Osteoblast (primary cell): Measurements from ENCODE around the gene STRA6. TPM values are rescaled to one million over a fixed set of nuclear protein-coding genes. Genes with fewer than 3 reads are reported as not detected.

Experiments used
- DNase-seq: peaks from one replicate; pipeline ENCODE4 v3.0.0; 2011; ENCODE audit warnings: low spot score, mixed read lengths; ENCODE audit not compliant: insufficient read length; ENCODE audit errors: missing footprints
- H2AFZ ChIP-seq: 2 replicates; pipeline ENCODE4 v1.6.0; 2011; ENCODE audit warnings: mild to moderate bottlenecking, low read length
- H3K27ac ChIP-seq: 2 replicates; pipeline ENCODE4 v1.5.1; 2011; ENCODE audit warnings: mild to moderate bottlenecking, low read depth, low read length, moderate library complexity
- H3K27me3 ChIP-seq: 2 replicates; pipeline ENCODE4 v1.6.0; 2012; ENCODE audit warnings: mild to moderate bottlenecking, control low read depth, inconsistent platforms, low read length, moderate library complexity; ENCODE audit not compliant: insufficient read depth
- H3K36me3 ChIP-seq: 2 replicates; pipeline ENCODE4 v1.5.1; 2011; ENCODE audit warnings: mild to moderate bottlenecking, low read length, control low read depth, moderate library complexity; ENCODE audit not compliant: insufficient read depth
- H3K4me1 ChIP-seq: 2 replicates; pipeline ENCODE4 v1.5.1; 2011; ENCODE audit warnings: mild to moderate bottlenecking, low read length, control low read depth, moderate library complexity; ENCODE audit not compliant: insufficient read depth
- H3K4me2 ChIP-seq: 2 replicates; pipeline ENCODE4 v1.6.0; 2011; ENCODE audit warnings: mild to moderate bottlenecking, low read length; ENCODE audit not compliant: insufficient read depth
- H3K4me3 ChIP-seq: fragments of 200-600 bp; sonication (generic); 3 replicates; pipeline ENCODE4 v1.5.1; 2012; ENCODE audit warnings: mild to moderate bottlenecking, low read length, inconsistent platforms; ENCODE audit not compliant: insufficient read depth
- H3K79me2 ChIP-seq: 2 replicates; pipeline ENCODE4 v1.6.0; 2012; ENCODE audit warnings: mild to moderate bottlenecking, low read length, control low read depth, inconsistent platforms; ENCODE audit not compliant: insufficient read depth
- H3K9me3 ChIP-seq: 2 replicates; pipeline ENCODE4 v1.5.1; 2011; ENCODE audit warnings: low read depth, low read length, control low read depth
- H4K20me1 ChIP-seq: 2 replicates; pipeline ENCODE4 v1.6.0; 2012; ENCODE audit warnings: mild to moderate bottlenecking, low read length, control low read depth; ENCODE audit not compliant: insufficient read depth
- total RNA-seq: library from RNA; depleted of rRNA; stranded (reverse); fragments of >200 nt; gene quantifications from 2 replicates; pipeline ENCODE4 v1.2.3, GENCODE V29; 2012
- TF ChIP-seq, protein P1 (sequence below): IDR thresholded peaks from 2 replicates; pipeline ENCODE4 v1.5.1; 2011; ENCODE audit warnings: mild to moderate bottlenecking, low read depth, low read length, moderate library complexity; ENCODE audit errors: extremely low read depth

STRA6 gene
- total RNA-seq, 1 donor = 0.36 TPM

DNA sequence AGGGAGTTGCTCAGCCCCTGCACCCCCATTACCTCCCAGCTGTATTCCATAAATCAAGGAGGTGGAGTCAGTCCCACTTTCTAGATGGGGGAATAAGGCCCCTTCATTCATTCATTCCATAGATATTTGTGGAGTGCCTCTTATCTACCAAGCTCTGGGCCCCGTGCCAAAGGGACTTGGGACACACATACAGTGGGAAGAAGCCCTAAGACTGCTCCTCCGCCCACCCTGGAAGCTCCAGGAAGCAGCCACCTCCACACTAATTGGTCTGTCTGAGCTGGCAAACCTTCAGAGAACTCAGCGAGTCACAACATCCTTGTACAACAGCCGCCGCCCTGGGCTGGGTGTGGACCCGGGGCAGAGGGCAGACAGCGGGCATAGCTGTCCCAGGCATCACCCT is 6.4 kb downstream of the STRA6 start:
- H3K9me3 ChIP-seq = no peaks in the 10 kb centered on the region
- DNase-seq = peak; percentile 96
- H3K27ac ChIP-seq = peak overlapping the region; percentile 3
- H3K4me3 ChIP-seq = no peak overlapping the region
- H4K20me1 ChIP-seq = no peaks in the 10 kb centered on the region
- no peaks in the 10 kb centered on the region for H3K79me2 ChIP-seq
- H3K4me2 ChIP-seq = peak overlapping the region; percentile 32
- H3K36me3 ChIP-seq = no peaks in the 10 kb centered on the region
- peaks cover 43% of the 10 kb centered on the region for H3K4me1 ChIP-seq
- no peak overlapping the region for H2AFZ ChIP-seq
- H3K27me3 ChIP-seq = no peaks in the 10 kb centered on the region
- TF ChIP-seq, protein P1, sequence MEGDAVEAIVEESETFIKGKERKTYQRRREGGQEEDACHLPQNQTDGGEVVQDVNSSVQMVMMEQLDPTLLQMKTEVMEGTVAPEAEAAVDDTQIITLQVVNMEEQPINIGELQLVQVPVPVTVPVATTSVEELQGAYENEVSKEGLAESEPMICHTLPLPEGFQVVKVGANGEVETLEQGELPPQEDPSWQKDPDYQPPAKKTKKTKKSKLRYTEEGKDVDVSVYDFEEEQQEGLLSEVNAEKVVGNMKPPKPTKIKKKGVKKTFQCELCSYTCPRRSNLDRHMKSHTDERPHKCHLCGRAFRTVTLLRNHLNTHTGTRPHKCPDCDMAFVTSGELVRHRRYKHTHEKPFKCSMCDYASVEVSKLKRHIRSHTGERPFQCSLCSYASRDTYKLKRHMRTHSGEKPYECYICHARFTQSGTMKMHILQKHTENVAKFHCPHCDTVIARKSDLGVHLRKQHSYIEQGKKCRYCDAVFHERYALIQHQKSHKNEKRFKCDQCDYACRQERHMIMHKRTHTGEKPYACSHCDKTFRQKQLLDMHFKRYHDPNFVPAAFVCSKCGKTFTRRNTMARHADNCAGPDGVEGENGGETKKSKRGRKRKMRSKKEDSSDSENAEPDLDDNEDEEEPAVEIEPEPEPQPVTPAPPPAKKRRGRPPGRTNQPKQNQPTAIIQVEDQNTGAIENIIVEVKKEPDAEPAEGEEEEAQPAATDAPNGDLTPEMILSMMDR = no peak

DNA sequence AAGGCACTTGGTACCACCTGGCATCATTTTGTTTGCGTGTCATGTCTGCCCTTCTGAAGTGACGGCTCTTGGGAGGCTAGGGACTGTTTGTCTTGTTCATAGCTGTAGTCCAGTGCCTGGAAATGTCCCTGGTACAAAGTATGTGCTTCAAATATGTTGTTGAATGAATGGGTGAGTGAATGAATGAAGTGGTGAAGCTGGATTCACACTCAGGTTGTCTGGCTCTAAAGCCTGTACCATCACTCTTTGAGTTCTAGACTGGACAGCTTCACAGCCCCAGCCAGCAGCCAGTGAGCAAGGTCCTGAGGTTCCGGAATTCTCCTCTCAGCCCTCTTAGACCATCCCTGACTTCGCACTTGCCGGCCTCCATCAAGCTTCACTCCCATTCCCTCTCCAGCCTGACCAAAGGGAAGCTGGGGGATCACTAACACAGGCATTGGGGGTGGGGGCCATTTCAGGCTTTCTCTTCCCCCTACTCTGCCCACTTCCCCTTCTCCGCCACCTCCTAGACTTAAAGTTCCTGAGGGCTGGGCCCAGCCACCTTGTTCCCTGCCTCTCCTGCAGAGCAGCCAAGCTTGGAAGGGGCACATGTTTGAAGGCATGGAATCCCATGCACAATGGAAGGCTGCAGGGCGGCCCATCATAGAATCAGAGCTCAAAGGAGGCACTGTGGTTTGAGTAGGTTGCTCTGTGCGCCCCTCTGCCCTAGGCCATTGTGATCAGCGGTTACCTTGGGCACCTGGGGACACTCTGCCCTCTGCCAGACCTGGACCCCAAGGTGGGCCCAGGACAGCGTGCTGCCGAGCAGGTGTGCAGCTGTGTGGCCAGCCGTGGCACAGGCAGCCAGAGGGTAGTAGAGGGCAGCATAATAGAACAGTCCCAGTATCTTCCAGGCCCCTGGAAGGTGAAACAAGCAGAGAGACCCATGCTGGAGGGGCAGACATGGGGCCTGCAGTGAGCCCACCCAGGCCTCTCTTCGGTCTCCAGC is 7.7 kb downstream of the STRA6 start:
- peak; percentile 58 for DNase-seq
- Histone ChIP-seq H4K20me1 (no peaks in the 10 kb centered on the region), H3K27ac (peak overlapping the region; percentile 83), H3K4me3 (no peak overlapping the region), H3K79me2 (no peaks in the 10 kb centered on the region), H3K9me3 (no peaks in the 10 kb centered on the region), H3K36me3 (no peaks in the 10 kb centered on the region), H3K4me2 (no peak overlapping the region), H2AFZ (no peak overlapping the region), H3K27me3 (no peaks in the 10 kb centered on the region), H3K4me1 (peaks cover 31% of the 10 kb centered on the region)
- TF ChIP-seq, protein P1 = no peak

DNA sequence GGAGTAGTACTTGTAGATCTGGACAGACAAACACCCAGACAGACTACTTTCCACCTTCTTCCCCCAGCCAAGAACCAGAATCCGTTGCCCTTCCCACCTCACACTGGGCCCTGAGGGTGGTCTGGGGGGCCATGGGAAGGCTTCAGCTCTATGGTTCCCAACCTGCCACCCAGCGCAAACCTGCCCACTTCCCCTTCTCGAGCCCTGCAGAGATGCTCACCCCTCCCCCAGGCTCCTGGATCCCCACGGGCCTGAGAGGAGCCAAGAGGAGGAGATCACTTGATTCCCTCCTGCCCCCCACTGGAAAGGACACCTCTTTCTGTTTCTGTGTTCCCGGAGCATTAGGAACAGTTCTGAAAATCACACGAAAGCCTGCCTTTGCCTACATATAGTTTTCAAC is 8.7 kb downstream of the STRA6 start:
- no peak overlapping the region for H3K4me2 ChIP-seq
- H2AFZ ChIP-seq = no peak overlapping the region
- no peaks in the 10 kb centered on the region for H3K36me3 ChIP-seq
- peak; percentile 36 for DNase-seq
- no peaks in the 10 kb centered on the region for H3K79me2 ChIP-seq
- no peak overlapping the region for H3K4me3 ChIP-seq
- H3K4me1 ChIP-seq = peaks cover 31% of the 10 kb centered on the region
- no peaks in the 10 kb centered on the region for H3K9me3 ChIP-seq
- H4K20me1 ChIP-seq = no peaks in the 10 kb centered on the region
- peak overlapping the region; percentile 83 for H3K27ac ChIP-seq
- TF ChIP-seq, protein P1 = no peak
- no peaks in the 10 kb centered on the region for H3K27me3 ChIP-seq

DNA sequence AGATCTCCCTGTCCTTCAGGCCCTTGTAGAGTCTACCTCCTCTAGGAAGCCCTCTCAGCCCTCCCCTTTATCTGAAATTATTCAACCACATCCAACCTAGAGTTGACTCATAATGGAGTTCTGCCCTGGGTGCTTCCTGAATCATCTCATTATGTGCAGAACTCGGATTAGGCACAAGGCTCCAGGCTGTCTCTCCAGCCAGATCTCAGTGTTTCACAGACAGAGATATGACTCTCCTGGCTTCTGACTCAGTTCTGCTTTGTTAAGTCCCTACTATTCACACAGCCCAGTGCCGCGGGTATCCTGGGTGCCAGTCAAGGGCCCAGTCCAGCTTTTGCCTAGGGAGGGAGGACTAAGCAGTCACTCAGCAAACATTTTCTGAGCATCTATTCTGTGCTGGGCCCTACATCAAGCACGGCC is 9.3 kb downstream of the STRA6 start:
- peaks cover 31% of the 10 kb centered on the region for H3K4me1 ChIP-seq
- H2AFZ ChIP-seq = no peak overlapping the region
- no peak overlapping the region for H3K4me3 ChIP-seq
- H3K27ac ChIP-seq = peak overlapping the region; percentile 83
- no peaks in the 10 kb centered on the region for H3K36me3 ChIP-seq
- no peaks in the 10 kb centered on the region for H3K9me3 ChIP-seq
- peak; percentile 98 for DNase-seq
- H3K4me2 ChIP-seq = no peak overlapping the region
- no peaks in the 10 kb centered on the region for H3K79me2 ChIP-seq
- H3K27me3 ChIP-seq = no peaks in the 10 kb centered on the region
- H4K20me1 ChIP-seq = no peaks in the 10 kb centered on the region
- TF ChIP-seq, protein P1 = no peak
